Fibroblast of villous mesenchyme (primary cell): ENCODE data around the gene NPEPL1. TPM values are rescaled to one million over a fixed set of nuclear protein-coding genes. Genes with fewer than 3 reads are reported as not detected.
A peak's percentile ranks its signal among the peaks of the same experiment; 100 is the strongest.

ENCODE experiments used
- DNase-seq: peaks from one replicate; pipeline ENCODE4 v3.0.0-alpha.2; 2010; ENCODE audit warnings: low read depth
- H3K4me3 ChIP-seq: 2 replicates; pipeline ENCODE4 v1.5.1; 2011; ENCODE audit warnings: low read depth, mild to moderate bottlenecking, low read length
- total RNA-seq: library from RNA; depleted of rRNA; stranded (reverse); fragments of >200 nt; gene quantifications from 2 replicates; pipeline ENCODE4 v1.2.3, GENCODE V29; 2012
- TF ChIP-seq, protein P1 (sequence below): IDR thresholded peaks from 2 replicates; pipeline ENCODE4 v1.5.1; 2012; ENCODE audit warnings: low read depth, mild to moderate bottlenecking, low read length; ENCODE audit not compliant: insufficient read depth

Gene NPEPL1
- total RNA-seq, 1 donor, result 23.7 TPM

DNA sequence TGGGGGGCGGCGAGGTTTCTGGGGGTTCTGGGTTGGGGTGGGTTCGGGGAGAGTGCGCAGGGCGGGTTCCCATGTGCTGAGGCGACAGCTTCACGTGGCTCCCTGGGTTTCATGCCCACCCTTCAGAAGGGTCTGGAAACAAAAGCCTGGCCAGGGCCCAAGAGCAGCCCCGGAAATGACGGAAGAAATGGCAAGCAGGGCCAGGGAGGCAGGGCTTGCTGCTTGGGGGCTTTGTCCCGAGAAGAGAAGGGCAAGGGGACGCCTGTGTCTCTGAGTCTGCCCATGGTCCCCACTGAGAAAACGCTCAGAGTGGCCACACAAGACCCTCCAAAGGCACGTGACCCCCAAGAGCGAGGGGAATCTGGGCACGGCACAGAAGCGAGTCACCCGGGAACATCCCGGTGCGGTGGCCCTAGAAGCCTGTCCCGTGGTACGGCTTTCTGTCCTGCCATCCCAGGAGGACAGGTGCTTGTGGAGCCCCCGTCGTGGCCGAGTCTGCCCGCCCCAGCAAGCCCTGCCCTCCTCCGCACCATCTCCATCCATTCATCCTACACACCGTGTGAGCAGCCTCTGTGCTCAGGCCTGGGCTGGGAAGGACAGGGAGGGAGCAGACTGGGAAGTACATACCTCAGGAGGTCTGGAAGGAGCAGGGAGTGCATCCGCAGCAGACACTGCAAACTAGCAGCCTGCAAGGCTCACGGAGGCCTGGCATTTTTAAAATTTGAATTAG, 9.0 kb downstream of the NPEPL1 start:
- DNase-seq, result no peak
- no peak overlapping the region for H3K4me3 ChIP-seq
- TF ChIP-seq, protein P1, sequence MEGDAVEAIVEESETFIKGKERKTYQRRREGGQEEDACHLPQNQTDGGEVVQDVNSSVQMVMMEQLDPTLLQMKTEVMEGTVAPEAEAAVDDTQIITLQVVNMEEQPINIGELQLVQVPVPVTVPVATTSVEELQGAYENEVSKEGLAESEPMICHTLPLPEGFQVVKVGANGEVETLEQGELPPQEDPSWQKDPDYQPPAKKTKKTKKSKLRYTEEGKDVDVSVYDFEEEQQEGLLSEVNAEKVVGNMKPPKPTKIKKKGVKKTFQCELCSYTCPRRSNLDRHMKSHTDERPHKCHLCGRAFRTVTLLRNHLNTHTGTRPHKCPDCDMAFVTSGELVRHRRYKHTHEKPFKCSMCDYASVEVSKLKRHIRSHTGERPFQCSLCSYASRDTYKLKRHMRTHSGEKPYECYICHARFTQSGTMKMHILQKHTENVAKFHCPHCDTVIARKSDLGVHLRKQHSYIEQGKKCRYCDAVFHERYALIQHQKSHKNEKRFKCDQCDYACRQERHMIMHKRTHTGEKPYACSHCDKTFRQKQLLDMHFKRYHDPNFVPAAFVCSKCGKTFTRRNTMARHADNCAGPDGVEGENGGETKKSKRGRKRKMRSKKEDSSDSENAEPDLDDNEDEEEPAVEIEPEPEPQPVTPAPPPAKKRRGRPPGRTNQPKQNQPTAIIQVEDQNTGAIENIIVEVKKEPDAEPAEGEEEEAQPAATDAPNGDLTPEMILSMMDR, result no peak

DNA sequence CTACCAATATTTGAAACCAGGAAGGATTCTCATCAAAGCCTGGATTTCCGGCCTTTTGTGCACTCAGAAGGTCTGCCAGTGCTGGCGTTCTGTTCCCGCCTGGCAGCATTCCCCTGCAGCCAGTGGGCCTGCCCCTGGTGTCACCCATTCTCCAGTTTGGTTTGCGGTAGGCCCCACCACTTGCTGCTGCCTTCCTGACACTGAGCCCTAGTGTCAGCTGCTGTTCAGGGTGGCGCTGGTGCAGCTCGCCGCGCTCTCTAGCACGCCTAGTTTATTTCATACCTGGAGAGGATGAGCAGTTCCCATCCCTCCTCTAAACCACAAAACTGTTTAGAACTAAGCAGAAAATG, 9.5 kb downstream of the NPEPL1 start:
- TF ChIP-seq, protein P1, result no peak
- no peak overlapping the region for H3K4me3 ChIP-seq
- DNase-seq, result no peak

DNA sequence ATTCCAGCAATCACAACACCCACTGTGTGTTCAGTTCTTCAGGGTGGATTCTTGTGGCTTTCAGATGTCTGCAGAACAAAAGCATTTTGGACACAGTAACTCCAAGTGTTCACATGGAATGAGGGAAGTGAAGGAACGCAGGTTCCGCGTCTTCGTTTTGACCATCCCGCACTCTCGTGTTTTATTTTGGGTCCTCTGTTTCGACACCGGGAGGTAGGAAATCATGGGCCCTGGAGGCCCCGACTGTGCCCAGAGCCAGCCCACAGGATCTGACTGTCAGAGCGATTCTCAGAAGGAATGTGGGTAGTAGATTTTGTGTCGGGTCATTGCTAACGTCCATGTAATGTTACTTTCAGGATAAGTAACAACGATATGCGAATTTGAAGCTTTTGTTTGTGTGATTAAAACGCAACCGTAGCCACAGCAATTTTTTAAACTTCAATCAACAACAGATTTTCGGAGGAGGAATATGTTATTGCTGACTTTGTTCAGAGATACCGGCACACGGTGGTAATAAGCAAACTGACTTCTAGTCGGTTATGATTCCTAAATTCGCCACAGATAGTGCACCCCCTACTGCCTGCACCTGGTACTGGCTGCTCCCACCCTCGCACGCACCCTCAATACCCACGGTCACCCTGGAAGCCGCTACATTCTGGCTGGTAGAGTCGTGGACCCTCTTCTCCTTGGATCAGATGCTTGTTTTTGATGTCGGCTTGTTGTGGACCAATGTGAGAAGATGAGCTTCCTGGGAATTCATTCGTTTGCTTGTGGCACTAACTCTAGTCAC, 10.5 kb downstream of the NPEPL1 start:
- no peak overlapping the region for H3K4me3 ChIP-seq
- TF ChIP-seq, protein P1, result peak; percentile 36
- no peak for DNase-seq

DNA sequence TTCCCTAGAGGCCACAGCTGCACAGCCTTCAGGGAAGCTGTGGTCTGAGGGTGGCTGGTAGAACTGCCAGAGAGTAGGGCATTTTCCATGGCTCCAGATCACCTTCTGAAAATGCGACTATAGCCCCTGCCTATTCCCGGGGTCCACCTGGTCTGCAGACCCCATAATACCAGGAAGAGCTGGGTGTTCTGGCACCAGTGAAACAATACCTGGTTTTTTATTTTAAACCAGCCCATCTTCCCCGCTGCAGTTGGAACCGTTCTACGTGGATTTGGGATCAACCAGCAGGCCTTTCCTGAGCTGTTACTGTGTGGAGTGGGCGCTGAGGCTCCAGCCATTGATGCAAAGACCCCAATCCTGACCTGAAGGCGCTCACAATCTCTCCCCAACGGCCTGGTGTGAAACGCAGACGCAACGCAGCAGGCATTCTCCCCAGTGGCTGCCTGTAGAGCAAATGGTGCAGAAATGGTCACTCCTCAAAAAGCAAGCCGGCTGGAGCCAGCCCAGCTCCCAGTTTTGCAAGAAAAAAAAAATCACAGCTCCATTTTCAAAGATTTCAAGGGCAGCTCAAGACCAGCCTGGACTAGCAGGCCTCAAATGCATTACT, 11.3 kb downstream of the NPEPL1 start:
- DNase-seq, result no peak
- TF ChIP-seq, protein P1, result no peak
- H3K4me3 ChIP-seq, result no peak overlapping the region

DNA sequence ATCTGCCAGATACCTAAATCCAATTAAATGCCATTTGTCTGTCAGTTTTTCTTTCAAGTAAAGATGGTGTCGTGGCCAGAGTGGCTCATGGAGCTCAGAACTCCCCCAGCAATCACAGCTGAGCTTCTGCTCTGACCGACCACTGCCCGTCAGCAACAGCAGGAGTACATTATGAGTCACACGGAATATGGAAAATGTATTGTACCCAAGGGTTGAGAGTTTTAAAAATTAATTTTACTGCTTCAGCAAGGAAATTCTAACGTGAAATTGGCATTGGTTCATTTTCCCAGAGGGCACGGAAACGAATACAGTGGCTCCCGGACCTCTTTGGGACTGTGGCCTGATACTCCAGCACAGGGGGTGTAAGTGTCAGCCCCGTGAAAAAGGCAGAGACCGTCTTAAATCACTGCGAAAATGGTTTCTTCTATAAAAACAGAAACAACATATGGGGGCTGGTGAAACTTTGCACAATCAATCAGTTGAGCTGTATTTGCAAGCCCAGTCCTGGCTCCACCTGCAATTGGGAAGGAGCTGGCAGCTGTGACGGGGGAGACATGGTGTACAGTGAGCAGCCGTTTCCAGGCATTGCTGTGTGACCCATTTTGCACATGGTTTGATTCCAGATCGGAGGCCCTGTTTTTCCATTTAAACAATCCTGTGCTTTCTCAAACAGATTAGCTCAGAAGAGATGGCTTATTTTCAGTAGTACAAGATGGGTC, 12.8 kb downstream of the NPEPL1 start:
- no peak for DNase-seq
- TF ChIP-seq, protein P1, result no peak
- no peak overlapping the region for H3K4me3 ChIP-seq

DNA sequence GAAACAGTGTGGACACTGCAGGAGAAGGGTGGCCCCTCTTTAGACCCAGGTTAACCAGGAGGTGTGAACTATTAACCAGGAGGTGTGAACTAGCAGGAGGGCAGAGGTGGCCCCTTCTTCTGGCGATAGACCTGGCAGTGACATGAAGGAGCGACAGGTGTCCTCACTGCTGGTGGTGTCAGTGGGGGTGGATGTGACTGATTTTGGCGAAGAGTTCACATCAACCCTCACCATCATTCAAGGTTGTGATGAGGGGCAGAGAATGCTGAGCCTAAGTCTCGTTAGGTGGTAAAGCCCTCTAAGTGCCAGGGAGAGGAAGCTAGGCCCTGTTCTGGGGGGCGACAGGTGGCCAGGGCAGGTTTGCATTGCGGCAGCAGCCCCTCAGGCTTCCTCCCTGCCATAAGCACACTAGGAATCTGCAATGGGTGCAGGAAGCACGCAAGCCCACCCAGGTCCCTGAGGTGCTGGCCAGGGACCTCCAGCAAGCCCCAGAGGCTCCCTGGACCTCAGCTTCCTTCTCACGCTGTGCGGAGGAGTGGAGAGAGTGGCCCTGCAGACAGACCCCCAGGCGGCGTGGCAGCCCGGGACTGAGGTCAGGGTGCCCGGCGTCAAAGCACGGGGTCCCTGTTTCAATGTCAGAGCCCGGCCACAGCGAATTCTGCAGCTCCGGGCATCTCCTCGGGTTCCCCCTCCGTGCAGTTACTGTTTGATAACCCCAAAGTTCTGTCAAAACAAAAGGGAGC, 13.7 kb downstream of the NPEPL1 start:
- no peak for DNase-seq
- TF ChIP-seq, protein P1, result no peak
- H3K4me3 ChIP-seq, result no peak overlapping the region
